Calu3 (cell line): ENCODE results near the gene HBG2. TPM values are rescaled to one million over a fixed set of nuclear protein-coding genes. Genes with fewer than 3 reads are reported as not detected.
A peak's percentile ranks its signal among the peaks of the same experiment; 100 is the strongest.

Experiments used
- BruUV-seq: library from RNA; stranded (reverse); fragments of 400-500 nt; replicated peaks from 2 replicates; lab custom pipeline; 2021; lab: Mats Ljungman, UMichigan
- CTCF ChIA-PET: fragments of 300-600 bp; sonication (Branson Sonifier 250); formaldehyde crosslinking; loops from one replicate; lab custom pipeline; 2022; ENCODE audit warnings: antibody characterized with exemption; lab: Charles Lee
- DNase-seq: peaks from one replicate; pipeline ENCODE4 v3.0.0; 2022
- H3K27ac Mint-ChIP-seq: one replicate; pipeline ENCODE4 v1.8.0; 2022; ENCODE audit warnings: mixed read lengths; ENCODE audit not compliant: unreplicated experiment
- H3K27me3 Mint-ChIP-seq: one replicate; pipeline ENCODE4 v1.8.0; 2022; ENCODE audit warnings: mixed read lengths; ENCODE audit not compliant: unreplicated experiment
- H3K36me3 Mint-ChIP-seq: one replicate; pipeline ENCODE4 v1.8.0; 2022; ENCODE audit warnings: mild to moderate bottlenecking, moderate library complexity, mixed read lengths; ENCODE audit not compliant: insufficient read depth, unreplicated experiment
- H3K4me1 Mint-ChIP-seq: one replicate; pipeline ENCODE4 v1.8.0; 2022; ENCODE audit warnings: mild to moderate bottlenecking, low read depth, mixed read lengths; ENCODE audit not compliant: unreplicated experiment
- H3K4me3 Mint-ChIP-seq: one replicate; pipeline ENCODE4 v1.8.0; 2022; ENCODE audit warnings: mild to moderate bottlenecking, low read depth, moderate library complexity, mixed read lengths; ENCODE audit not compliant: unreplicated experiment
- H3K9me3 Mint-ChIP-seq: one replicate; pipeline ENCODE4 v1.8.0; 2022; ENCODE audit warnings: low read depth, mixed read lengths; ENCODE audit not compliant: unreplicated experiment
- CTCF ChIP-seq: fragments of 200-600 bp; IDR thresholded peaks from one replicate; pipeline ENCODE4 v1.8.0; 2022; ENCODE audit warnings: antibody characterized with exemption; ENCODE audit not compliant: unreplicated experiment
- intact Hi-C: fragments of 100-400 bp; cut with micrococcal nuclease; formaldehyde crosslinking; loops from one replicate; pipeline ENCODE4 v1.10.0; 2022; ENCODE audit not compliant: unreplicated experiment
- total RNA-seq: library from RNA; stranded (reverse); gene quantifications from 2 replicates; pipeline ENCODE4 v1.2.3, GENCODE V29; 2022

Gene HBG2
- total RNA-seq, 1 experiment from 2014 or later, result not detected

- BruUV-seq, result no TSS peak
- no peaks in the 10 kb centered on the region for H3K4me1 Mint-ChIP-seq
- H3K9me3 Mint-ChIP-seq, result no peaks in the 10 kb centered on the region
- CTCF ChIA-PET, result no interaction called here
- H3K36me3 Mint-ChIP-seq, result no peaks in the 10 kb centered on the region
- H3K27ac Mint-ChIP-seq, result no peak overlapping the region
- H3K27me3 Mint-ChIP-seq, result no peaks in the 10 kb centered on the region
- H3K4me3 Mint-ChIP-seq, result no peak overlapping the region
- DNase-seq, result peak; percentile 5
- intact Hi-C loops, result loop anchor here (2.0 kb wide), 2 partner anchors 87 to 167 kb away; no protein-coding TSS in a partner anchor
- TF ChIP-seq CTCF, result peak; percentile 52
Measured at GRCh38 chr11:5291207-5291838, 36.7 kb upstream of the HBG2 start.

DNA sequence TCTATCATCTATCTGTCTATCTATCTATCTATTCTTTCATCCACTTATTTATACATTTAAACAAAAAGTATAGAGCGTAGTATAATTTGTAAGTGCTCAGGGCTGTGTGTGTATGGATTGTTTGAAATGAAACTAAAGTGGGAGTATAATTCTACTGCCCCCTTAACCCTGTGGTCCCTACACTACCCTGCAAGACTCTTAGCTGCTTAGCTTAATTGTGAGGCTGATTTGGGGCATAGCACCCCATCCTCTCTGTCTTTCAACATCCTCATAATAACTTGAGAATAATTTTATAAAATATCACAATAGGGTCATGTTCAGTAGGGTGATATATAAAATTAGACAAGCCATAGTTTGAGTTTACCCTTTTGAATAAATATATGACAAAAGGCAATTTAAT lies 35.5 kb upstream of the HBG2 start:
- Mint-ChIP-seq H3K9me3 (no peaks in the 10 kb centered on the region), H3K27ac (no peak overlapping the region), H3K27me3 (no peaks in the 10 kb centered on the region), H3K36me3 (no peaks in the 10 kb centered on the region), H3K4me1 (no peaks in the 10 kb centered on the region), H3K4me3 (no peak overlapping the region)
- no peak for TF ChIP-seq CTCF
- no TSS peak for BruUV-seq
- CTCF ChIA-PET, result no interaction called here
- intact Hi-C loops, result loop anchor here (2.0 kb wide), 2 partner anchors 85 to 165 kb away; no protein-coding TSS in a partner anchor
- no peak for DNase-seq

DNA sequence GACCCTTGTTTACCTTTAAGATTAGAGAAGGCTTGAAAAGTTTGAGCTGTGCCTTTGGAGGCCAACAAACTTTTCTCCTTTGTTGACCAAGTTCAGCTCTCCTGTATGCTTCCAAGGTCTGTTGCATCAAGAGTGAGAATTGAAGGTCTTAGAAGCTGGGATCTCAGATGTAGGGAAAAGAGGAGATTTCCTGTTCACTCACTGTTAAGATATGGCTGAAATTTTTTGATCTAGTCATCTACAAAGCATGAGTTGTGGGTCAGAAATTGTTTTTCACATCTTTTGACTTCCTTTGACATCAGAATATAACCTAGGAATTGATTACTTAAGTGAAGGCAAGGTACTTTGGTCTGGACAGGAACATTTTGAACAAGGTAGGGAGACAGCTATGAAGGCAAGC lies 35.1 kb upstream of the HBG2 start:
- no peak overlapping the region for H3K4me3 Mint-ChIP-seq
- no peaks in the 10 kb centered on the region for H3K27me3 Mint-ChIP-seq
- no peak for TF ChIP-seq CTCF
- H3K4me1 Mint-ChIP-seq, result no peaks in the 10 kb centered on the region
- intact Hi-C loops, result loop anchor here (2.0 kb wide), 2 partner anchors 85 to 165 kb away; no protein-coding TSS in a partner anchor
- no peak for DNase-seq
- H3K36me3 Mint-ChIP-seq, result no peaks in the 10 kb centered on the region
- no TSS peak for BruUV-seq
- H3K9me3 Mint-ChIP-seq, result no peaks in the 10 kb centered on the region
- CTCF ChIA-PET, result no interaction called here
- no peak overlapping the region for H3K27ac Mint-ChIP-seq

GRCh38 chr11:5288906-5289550 lies 34.4 kb upstream of the HBG2 start:
- TF ChIP-seq CTCF, result no peak
- Mint-ChIP-seq H3K4me3 (no peak overlapping the region), H3K36me3 (no peaks in the 10 kb centered on the region), H3K27ac (no peak overlapping the region), H3K4me1 (no peaks in the 10 kb centered on the region), H3K27me3 (no peaks in the 10 kb centered on the region), H3K9me3 (no peaks in the 10 kb centered on the region)
- CTCF ChIA-PET, result no interaction called here
- intact Hi-C loops, result no loop called here
- BruUV-seq, result no TSS peak
- no peak for DNase-seq
